ENCODE results near the gene WEE1.

WEE1 gene

GRCh38 chr11:9566561-9567063 lies 6.9 kb upstream of the WEE1 start:
- TF ChIP-seq CTCF (conservative IDR thresholded peaks at IDR 0.05; ENCODE audit: control insufficient read depth, insufficient read depth, low read depth, low read length): no peak
- no peak overlapping the region for H3K4me3 ChIP-seq (ENCODE audit: control insufficient read depth, low read depth, low read length)

GRCh38 chr11:9567401-9567800 lies 6.1 kb upstream of the WEE1 start:
- DNase-seq (ENCODE audit: low read depth): no peak
- TF ChIP-seq CTCF (conservative IDR thresholded peaks at IDR 0.05; ENCODE audit: control insufficient read depth, insufficient read depth, low read depth, low read length): no peak
- no peak overlapping the region for H3K4me3 ChIP-seq (ENCODE audit: control insufficient read depth, low read depth, low read length)

More at GRCh38 chr11:9566561-9567063, 6.9 kb upstream of the WEE1 start:
- DNase-seq (ENCODE audit: low read depth): peak; percentile 58

GRCh38 chr11:9568161-9568853 lies 5.2 kb upstream of the WEE1 start:
- DNase-seq (ENCODE audit: low read depth): peak; percentile 14
- TF ChIP-seq CTCF (conservative IDR thresholded peaks at IDR 0.05; ENCODE audit: control insufficient read depth, insufficient read depth, low read depth, low read length): no peak
- no peak overlapping the region for H3K4me3 ChIP-seq (ENCODE audit: control insufficient read depth, low read depth, low read length)

GRCh38 chr11:9568854-9569587 lies 4.4 kb upstream of the WEE1 start:
- peak; percentile 90 for DNase-seq (ENCODE audit: low read depth)
- TF ChIP-seq CTCF (conservative IDR thresholded peaks at IDR 0.05; ENCODE audit: control insufficient read depth, insufficient read depth, low read depth, low read length): no peak
- no peak overlapping the region for H3K4me3 ChIP-seq (ENCODE audit: control insufficient read depth, low read depth, low read length)

GRCh38 chr11:9569588-9570164 lies 3.8 kb upstream of the WEE1 start:
- DNase-seq (ENCODE audit: low read depth): no peak
- H3K4me3 ChIP-seq (ENCODE audit: control insufficient read depth, low read depth, low read length): no peak overlapping the region
- TF ChIP-seq CTCF (conservative IDR thresholded peaks at IDR 0.05; ENCODE audit: control insufficient read depth, insufficient read depth, low read depth, low read length): no peak

- DNase-seq (ENCODE audit: low read depth): no peak
- no peak overlapping the region for H3K4me3 ChIP-seq (ENCODE audit: control insufficient read depth, low read depth, low read length)
- TF ChIP-seq CTCF (conservative IDR thresholded peaks at IDR 0.05; ENCODE audit: control insufficient read depth, insufficient read depth, low read depth, low read length): no peak
Observed at GRCh38 chr11:9570313-9571025, 3.0 kb upstream of the WEE1 start.
